ENCODE results near the gene PTPRJ.

Gene PTPRJ

DNA sequence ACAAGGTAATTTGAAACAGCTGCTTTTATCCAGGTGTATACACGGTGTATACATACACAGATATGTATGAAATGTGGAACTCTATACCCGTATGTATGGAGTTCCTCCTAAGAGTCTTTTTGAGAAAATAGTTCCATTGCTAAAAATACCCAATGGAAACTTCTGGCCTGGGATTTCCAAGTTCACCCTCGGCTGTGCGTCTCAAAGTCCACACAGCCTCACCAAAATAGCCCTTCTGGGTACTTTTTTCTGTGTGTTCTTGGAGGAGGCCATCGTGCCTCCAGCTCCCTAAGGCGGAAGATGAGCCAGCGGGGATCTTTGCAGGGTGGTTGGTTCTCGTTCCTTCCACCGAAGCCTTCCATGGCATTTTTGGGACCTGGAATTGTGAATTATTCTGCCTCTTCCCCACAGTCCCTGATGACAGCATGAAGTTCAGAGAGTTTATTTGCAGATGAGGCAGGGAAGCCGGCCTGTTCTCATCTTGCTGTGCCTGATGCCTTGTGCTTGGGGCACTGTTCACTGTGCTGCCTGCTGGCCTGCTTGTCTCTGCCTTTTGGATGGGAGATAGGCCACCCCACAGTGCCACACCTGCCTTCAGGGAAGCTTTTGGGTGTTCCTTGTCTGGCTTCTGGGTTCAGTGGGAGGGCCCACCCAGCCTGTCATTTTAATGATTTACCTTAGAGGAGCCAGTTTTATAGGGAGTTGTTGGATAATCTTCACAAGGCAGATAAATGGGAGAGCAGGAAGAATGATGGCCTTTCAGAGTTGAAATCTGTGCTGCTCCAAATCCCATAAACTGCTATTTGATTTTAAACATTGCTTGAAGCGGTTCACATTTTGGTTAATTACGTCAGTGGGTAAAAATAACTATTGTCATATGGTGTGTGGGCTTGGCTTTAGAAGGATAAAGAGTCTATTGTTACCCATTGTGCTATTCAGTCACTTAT lies 123.5 kb downstream of the PTPRJ start:
- Histone ChIP-seq H3K9me3 (ENCODE audit: insufficient read depth, low read depth, low read length) (no peaks in the 10 kb centered on the region), H3K4me3 (ENCODE audit: low read length) (no peak overlapping the region), H3K36me3 (ENCODE audit: insufficient read depth, low read length) (no peaks in the 10 kb centered on the region), H3K4me1 (ENCODE audit: insufficient read depth, low read length) (peaks cover 12% of the 10 kb centered on the region; the same call in 1 of the 2 replicates), H3K27ac (ENCODE audit: low read depth, low read length) (no peak overlapping the region), H3K9ac (ENCODE audit: low read depth, low read length) (no peak overlapping the region), H3K27me3 (ENCODE audit: insufficient read depth, low read length) (no peaks in the 10 kb centered on the region)
- WGBS = 80% methylated on average over 12 of the region's 12 CpGs

DNA sequence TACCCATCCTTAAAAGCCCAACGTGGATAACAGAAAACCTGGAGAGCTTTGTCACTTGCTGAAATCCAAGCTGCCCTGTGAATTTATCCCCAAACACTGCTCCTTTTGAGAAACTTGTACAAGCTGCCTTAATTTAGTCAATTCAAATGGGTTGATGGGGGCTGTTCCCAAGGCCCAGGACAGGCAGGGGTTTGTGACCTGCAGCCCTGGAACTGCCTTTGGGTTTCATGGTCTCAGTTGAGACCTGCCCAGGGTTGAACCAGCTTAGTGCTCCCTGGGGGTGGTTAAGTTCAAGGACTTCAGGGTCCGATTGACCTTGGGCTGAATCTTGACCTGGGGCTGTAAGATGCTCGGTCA lies 124.2 kb downstream of the PTPRJ start:
- Histone ChIP-seq H3K4me1 (ENCODE audit: insufficient read depth, low read length) (peaks cover 18% of the 10 kb centered on the region; the same call in 1 of the 2 replicates), H3K27me3 (ENCODE audit: insufficient read depth, low read length) (no peaks in the 10 kb centered on the region), H3K9ac (ENCODE audit: low read depth, low read length) (no peak overlapping the region), H3K9me3 (ENCODE audit: insufficient read depth, low read depth, low read length) (no peaks in the 10 kb centered on the region), H3K4me3 (ENCODE audit: low read length) (no peak overlapping the region), H3K36me3 (ENCODE audit: insufficient read depth, low read length) (no peaks in the 10 kb centered on the region), H3K27ac (ENCODE audit: low read depth, low read length) (no peak overlapping the region)
- WGBS = 75% methylated on average over 3 of the region's 3 CpGs

DNA sequence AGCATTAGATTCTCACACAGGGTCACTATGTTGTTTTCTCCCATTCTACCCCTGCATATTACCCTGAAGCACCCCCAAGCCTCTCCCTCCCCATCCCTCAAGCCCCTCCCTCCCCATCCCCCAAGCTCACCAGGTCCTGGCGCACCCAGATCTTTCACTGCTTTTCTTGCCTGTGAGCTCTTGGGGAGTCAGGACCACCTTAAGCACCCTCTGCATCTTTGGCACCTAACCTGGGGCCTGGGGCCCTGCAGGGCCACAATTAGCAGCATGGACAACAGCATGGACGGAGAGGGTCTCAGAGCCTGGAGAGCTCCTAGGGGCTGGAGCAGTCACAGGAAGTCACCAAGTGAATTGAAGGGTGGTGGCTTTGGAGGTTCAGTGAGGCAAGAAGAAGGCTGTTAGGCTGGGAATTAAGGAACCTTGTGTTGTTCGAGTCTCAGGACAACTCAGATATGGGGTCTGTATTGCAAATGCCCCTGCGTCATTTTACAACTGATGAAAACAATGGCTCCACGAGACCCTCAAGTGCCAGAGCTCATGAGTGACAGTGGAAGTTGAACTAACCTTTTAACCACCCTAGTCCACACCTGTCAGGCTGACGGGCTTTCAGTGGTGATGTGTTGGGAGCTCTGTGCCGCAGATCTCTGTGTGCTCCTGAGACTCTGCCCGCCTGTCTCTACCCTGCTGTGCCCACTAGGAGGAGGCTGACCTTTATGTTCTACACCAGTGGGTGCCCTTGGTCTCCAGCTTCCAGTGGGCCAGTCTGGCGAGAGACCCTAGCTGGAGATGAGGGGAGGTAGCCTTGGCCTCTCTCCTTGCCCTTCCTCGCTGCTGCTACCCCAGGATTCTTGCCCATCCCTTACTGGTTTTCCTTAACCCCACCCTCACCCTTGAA lies 125.0 kb downstream of the PTPRJ start:
- Histone ChIP-seq H3K9ac (ENCODE audit: low read depth, low read length) (no peak overlapping the region), H3K4me1 (ENCODE audit: insufficient read depth, low read length) (peaks cover 21% of the 10 kb centered on the region; the same call in 1 of the 2 replicates), H3K36me3 (ENCODE audit: insufficient read depth, low read length) (no peaks in the 10 kb centered on the region), H3K9me3 (ENCODE audit: insufficient read depth, low read depth, low read length) (no peaks in the 10 kb centered on the region), H3K4me3 (ENCODE audit: low read length) (no peak overlapping the region), H3K27me3 (ENCODE audit: insufficient read depth, low read length) (no peaks in the 10 kb centered on the region), H3K27ac (ENCODE audit: low read depth, low read length) (no peak overlapping the region)
- 90% methylated on average over 10 of the region's 10 CpGs for WGBS

DNA sequence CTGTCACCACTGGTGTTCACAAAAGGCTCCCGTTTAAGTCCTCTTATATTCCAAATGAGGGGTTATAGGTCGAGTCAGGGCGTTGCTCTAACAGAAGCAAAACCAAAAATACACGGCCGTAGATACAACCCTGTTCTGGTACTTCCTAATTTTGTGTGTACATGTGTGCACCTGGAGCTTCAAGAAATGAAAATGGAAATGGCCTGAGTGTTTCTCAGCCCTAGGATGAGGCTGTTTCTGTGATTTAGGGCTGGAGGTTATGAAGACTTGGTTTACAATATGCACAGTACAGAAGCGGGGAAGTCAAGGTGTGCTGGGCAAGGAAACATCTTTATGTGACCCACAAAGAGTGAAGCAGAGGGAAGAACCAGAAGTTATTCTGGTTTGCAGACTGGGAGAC lies 125.8 kb downstream of the PTPRJ start:
- H3K4me3 ChIP-seq (ENCODE audit: low read length) = no peak overlapping the region

DNA sequence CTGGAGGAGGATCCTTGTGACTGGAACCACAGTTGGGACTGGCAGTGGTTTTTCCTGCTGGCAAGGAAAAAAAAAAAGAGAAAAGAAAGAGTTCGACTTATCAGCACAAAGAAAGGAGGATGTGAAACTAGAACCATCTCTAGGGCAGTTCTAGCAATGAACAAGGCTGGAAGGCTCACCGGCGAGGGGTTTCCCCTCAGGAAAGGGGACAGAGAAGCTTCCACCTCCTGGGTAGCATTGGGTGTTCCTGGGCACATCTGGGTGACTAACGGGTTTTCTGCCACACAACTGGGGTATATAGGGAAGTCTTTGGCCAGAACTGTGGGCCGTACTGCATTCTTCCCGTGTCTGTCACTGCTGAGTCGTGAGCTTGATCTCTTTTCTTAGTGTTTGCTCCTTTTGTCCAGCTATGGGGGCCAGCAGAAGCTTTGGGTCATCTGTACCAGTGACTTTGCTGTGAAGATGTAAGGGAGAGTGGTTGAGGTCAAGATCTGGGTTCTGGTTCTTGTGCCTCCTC lies 126.9 kb downstream of the PTPRJ start:
- H3K4me1 ChIP-seq (ENCODE audit: insufficient read depth, low read length) = peaks cover 21% of the 10 kb centered on the region; the same call in 1 of the 2 replicates
- no peaks in the 10 kb centered on the region for H3K9me3 ChIP-seq (ENCODE audit: insufficient read depth, low read depth, low read length)
- H3K27ac ChIP-seq (ENCODE audit: low read depth, low read length) = no peak overlapping the region
- H3K9ac ChIP-seq (ENCODE audit: low read depth, low read length) = no peak overlapping the region
- no peaks in the 10 kb centered on the region for H3K36me3 ChIP-seq (ENCODE audit: insufficient read depth, low read length)
- no peak overlapping the region for H3K4me3 ChIP-seq (ENCODE audit: low read length)
- H3K27me3 ChIP-seq (ENCODE audit: insufficient read depth, low read length) = no peaks in the 10 kb centered on the region
- WGBS = 85% methylated on average over 7 of the region's 7 CpGs

More for the DNA sequence above, 125.8 kb downstream of the PTPRJ start:
- 93% methylated on average over 6 of the region's 6 CpGs for WGBS
- no peaks in the 10 kb centered on the region for H3K36me3 ChIP-seq (ENCODE audit: insufficient read depth, low read length)
- peaks cover 21% of the 10 kb centered on the region; the same call in 1 of the 2 replicates for H3K4me1 ChIP-seq (ENCODE audit: insufficient read depth, low read length)
- no peaks in the 10 kb centered on the region for H3K9me3 ChIP-seq (ENCODE audit: insufficient read depth, low read depth, low read length)
- no peaks in the 10 kb centered on the region for H3K27me3 ChIP-seq (ENCODE audit: insufficient read depth, low read length)
- H3K9ac ChIP-seq (ENCODE audit: low read depth, low read length) = no peak overlapping the region
- no peak overlapping the region for H3K27ac ChIP-seq (ENCODE audit: low read depth, low read length)

DNA sequence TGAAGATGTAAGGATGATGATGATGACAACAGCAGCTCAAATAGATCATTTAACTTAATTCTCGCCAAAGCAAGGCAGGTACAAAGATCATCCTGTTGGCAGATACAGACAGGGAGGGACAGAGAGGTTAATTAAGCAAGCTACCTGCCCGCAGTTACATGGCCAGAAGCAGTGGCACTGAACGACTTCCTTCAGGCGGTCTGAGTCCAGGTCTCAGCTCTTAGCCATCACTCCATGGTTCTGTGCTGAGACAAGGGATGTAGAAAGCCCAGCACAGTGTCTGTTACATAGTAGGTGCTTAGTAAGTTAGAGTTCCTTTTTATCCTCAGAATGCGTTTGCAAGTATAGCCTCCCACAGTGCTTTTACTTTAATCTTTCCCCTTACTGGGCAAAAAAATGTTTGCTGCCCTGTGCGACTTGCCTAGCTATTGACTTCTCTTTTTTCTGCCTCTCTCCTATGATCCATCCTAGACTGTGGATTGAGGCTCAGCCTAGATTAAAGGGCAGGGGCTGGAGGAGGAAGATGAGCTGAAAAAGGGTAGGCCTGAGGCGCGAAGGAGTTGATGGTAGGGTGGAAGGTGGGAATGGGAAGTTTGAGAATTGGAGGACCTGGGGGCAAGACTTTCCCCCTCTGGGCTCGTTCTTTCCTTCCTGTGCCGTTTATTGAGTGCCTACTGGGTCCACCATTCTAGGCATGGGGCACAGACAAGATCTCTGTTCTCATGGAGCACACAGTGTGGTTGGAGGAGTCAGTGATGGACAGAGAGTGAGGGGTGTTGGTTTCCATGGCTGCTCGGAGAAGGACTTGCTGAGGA lies 128.1 kb downstream of the PTPRJ start:
- no peak overlapping the region for H3K9ac ChIP-seq (ENCODE audit: low read depth, low read length)
- no peak overlapping the region for H3K4me3 ChIP-seq (ENCODE audit: low read length)
- WGBS = 85% methylated on average over 11 of the region's 11 CpGs
- no peaks in the 10 kb centered on the region for H3K9me3 ChIP-seq (ENCODE audit: insufficient read depth, low read depth, low read length)
- H3K4me1 ChIP-seq (ENCODE audit: insufficient read depth, low read length) = peaks cover 21% of the 10 kb centered on the region; the same call in 1 of the 2 replicates
- H3K27ac ChIP-seq (ENCODE audit: low read depth, low read length) = no peak overlapping the region
- H3K27me3 ChIP-seq (ENCODE audit: insufficient read depth, low read length) = no peaks in the 10 kb centered on the region
- H3K36me3 ChIP-seq (ENCODE audit: insufficient read depth, low read length) = no peaks in the 10 kb centered on the region

DNA sequence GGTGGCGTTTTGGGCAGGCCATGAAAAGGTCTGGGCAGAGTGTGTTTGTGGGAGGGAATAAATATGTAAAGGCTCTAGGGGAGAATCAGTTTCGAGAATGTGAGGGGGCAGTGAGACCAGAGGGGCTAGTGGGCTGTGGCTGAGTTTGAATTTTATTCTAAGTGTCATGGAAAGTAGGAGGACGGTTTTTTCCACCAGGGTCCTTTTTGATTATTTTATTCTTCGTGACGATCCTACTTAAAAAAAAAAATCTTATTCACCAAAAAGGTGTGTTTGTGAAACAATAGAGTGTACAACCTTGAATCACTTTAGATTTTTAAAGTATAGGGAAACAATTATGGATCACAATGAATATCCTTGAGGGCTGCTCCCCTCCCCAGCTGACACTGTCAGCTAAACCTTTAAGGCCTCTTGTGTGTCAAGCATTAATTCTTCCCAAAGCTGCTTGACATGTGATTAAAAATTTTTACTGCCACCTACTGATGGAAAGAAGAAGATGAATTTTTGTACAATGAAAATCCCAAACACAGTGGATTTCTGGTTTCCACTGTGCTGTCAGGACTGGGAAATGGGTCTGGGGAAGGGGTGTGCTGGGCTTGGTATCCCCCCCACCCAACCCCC lies 128.8 kb downstream of the PTPRJ start:
- no peak overlapping the region for H3K27ac ChIP-seq (ENCODE audit: low read depth, low read length)

DNA sequence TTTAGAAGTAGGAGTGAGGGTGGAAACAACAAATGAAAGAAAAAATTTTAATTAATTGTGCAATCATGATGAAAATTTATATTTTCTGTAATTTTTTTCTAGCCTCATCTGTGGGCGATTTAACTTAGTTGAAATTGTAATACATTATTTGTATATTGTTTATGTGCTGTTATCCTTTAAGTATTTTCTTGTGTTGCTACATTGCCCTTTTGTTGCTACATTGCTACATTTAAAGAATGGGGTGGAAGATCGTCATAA lies 130.1 kb downstream of the PTPRJ start:
- Histone ChIP-seq H3K4me1 (ENCODE audit: insufficient read depth, low read length) (peaks cover 12% of the 10 kb centered on the region; the same call in 1 of the 2 replicates), H3K9ac (ENCODE audit: low read depth, low read length) (no peak overlapping the region), H3K4me3 (ENCODE audit: low read length) (no peak overlapping the region), H3K9me3 (ENCODE audit: insufficient read depth, low read depth, low read length) (peaks cover 10% of the 10 kb centered on the region; the same call in 1 of the 2 replicates), H3K27me3 (ENCODE audit: insufficient read depth, low read length) (no peaks in the 10 kb centered on the region), H3K27ac (ENCODE audit: low read depth, low read length) (no peak overlapping the region), H3K36me3 (ENCODE audit: insufficient read depth, low read length) (0 out of 2 replicates have a peak, but pooled peaks cover 3% of the 10 kb centered on the region)
- 85% methylated on average over 2 of the region's 2 CpGs for WGBS

More for the DNA sequence above, 128.8 kb downstream of the PTPRJ start:
- 75% methylated on average over 2 of the region's 5 CpGs for WGBS
- no peaks in the 10 kb centered on the region for H3K27me3 ChIP-seq (ENCODE audit: insufficient read depth, low read length)
- no peaks in the 10 kb centered on the region for H3K36me3 ChIP-seq (ENCODE audit: insufficient read depth, low read length)
- H3K9ac ChIP-seq (ENCODE audit: low read depth, low read length) = no peak overlapping the region
- no peak overlapping the region for H3K4me3 ChIP-seq (ENCODE audit: low read length)
- H3K4me1 ChIP-seq (ENCODE audit: insufficient read depth, low read length) = peaks cover 16% of the 10 kb centered on the region; the same call in 1 of the 2 replicates
- H3K9me3 ChIP-seq (ENCODE audit: insufficient read depth, low read depth, low read length) = no peaks in the 10 kb centered on the region

DNA sequence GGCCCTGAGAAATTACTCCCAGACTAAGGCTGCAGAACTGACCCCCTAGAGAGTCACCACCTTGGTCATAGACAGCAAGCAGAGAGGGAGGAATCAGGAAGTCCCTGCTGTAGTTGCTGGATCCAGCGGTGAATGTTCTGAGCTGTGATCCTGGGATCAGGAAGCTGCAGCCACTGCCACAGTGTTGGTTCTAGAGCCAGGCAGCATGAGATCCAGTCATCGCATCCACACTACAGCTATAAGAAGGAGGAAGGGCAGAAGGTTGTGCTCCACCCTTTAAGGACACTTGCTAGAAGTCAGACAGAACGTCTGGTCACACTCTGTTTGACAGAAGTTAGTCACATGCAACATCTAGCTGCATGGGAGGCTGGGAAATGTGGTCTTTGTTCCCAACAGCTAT lies 131.5 kb downstream of the PTPRJ start:
- 89% methylated on average over 3 of the region's 3 CpGs for WGBS
- Histone ChIP-seq H3K27ac (ENCODE audit: low read depth, low read length) (no peak overlapping the region), H3K4me1 (ENCODE audit: insufficient read depth, low read length) (peaks cover 12% of the 10 kb centered on the region; the same call in 1 of the 2 replicates), H3K9me3 (ENCODE audit: insufficient read depth, low read depth, low read length) (peaks cover 10% of the 10 kb centered on the region; the same call in 1 of the 2 replicates), H3K36me3 (ENCODE audit: insufficient read depth, low read length) (0 out of 2 replicates have a peak, but pooled peaks cover 3% of the 10 kb centered on the region), H3K4me3 (ENCODE audit: low read length) (no peak overlapping the region), H3K27me3 (ENCODE audit: insufficient read depth, low read length) (no peaks in the 10 kb centered on the region), H3K9ac (ENCODE audit: low read depth, low read length) (no peak overlapping the region)

DNA sequence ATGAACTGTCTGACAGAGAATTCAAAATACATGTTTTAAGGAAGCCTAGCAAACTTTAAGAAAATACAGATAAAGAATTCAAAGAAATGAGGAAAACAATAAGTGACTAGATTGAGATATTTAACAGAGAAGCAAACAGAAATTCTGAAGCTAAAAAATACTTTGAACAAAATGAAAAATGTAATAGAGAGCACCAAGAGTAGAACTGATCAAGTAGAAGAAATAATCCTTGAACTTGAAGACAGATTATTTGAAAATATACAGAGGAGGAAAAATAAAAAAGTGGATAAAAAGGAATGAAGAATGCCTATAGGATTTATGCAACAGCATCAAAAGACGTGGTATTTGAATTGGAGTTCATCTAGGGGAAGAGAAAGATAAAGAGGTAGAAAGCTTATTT lies 134.4 kb downstream of the PTPRJ start:
- no peaks in the 10 kb centered on the region for H3K27me3 ChIP-seq (ENCODE audit: insufficient read depth, low read length)
- peaks cover 10% of the 10 kb centered on the region; the same call in 1 of the 2 replicates for H3K9me3 ChIP-seq (ENCODE audit: insufficient read depth, low read depth, low read length)
- H3K4me1 ChIP-seq (ENCODE audit: insufficient read depth, low read length) = peaks cover under 1% of the 10 kb centered on the region; the same call in 1 of the 2 replicates
- H3K27ac ChIP-seq (ENCODE audit: low read depth, low read length) = no peak overlapping the region
- 0 out of 2 replicates have a peak, but pooled peaks cover 3% of the 10 kb centered on the region for H3K36me3 ChIP-seq (ENCODE audit: insufficient read depth, low read length)
- no peak overlapping the region for H3K9ac ChIP-seq (ENCODE audit: low read depth, low read length)
- H3K4me3 ChIP-seq (ENCODE audit: low read length) = no peak overlapping the region
- 78% methylated on average over 1 of the region's 1 CpG for WGBS
